Renal pelvis (tissue), 4 donors: ENCODE measurements around the gene ENPP3. TPM values are rescaled to one million over a fixed set of nuclear protein-coding genes. Genes with fewer than 3 reads are reported as not detected.
"Not testable (repeated sequence)": the region's sequence is repeated elsewhere in the genome, so short reads cannot be mapped to it uniquely, and the experiment has no call there.

Source experiments
- DNase-seq: peaks from one replicate; pipeline ENCODE4 v3.0.0-alpha.2; 2013
- polyA plus RNA-seq, 3 donors: library from polyadenylated mRNA; unstranded; fragments of 120-200 nt; gene quantifications; one replicate each; pipeline ENCODE4 v1.2.1, GENCODE V29; 2013; ENCODE audit not compliant: insufficient read length in 3 of 3

ENPP3 gene
- polyA plus RNA-seq, 3 donors = 5.1 to 12.8 (median 11.3) TPM

GRCh38 chr6:131685266-131685780 lies 48.2 kb downstream of the ENPP3 start:
- DNase-seq = no peak

GRCh38 chr6:131687022-131687421 lies 49.9 kb downstream of the ENPP3 start:
- no peak for DNase-seq

DNA sequence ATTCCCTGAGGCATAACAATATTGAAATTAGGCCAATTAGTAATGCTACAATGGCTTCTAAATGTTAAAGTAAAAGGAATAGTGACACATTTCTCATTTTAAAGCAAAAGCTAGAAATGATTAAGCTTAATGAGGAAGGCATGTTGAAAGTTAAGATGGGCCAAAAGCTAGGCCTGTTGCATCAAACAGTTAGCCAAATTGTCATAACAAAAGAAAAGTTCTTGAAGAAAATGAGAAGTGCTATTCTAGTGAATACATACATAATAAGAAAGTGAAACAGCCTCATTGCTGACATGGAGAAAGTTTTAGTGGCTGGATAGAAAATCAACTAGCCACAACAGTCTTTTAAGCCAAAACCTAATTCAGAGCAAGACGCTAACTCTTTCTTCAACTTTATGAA lies 51.2 kb downstream of the ENPP3 start:
- no peak for DNase-seq

DNA sequence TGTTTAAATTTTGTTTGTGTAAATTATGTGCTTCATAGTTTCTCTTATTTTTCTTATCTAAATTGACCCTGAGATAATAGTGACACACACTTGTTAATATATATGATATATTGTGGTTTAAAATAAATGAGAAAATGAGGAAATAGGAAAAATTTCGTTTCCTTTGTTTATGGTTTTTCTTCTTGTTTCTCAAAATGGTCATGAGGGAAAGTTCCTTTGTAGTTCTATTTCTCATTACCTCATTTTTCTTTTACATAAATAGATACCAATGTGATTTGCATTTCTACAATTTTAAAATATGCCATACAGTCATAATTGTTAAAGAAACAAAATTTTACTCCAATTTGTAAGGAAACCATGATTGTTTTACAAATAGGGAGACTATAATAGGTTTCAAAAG lies 54.9 kb downstream of the ENPP3 start:
- DNase-seq = no peak

- DNase-seq = no peak
Measured at GRCh38 chr6:131692589-131692988, 55.5 kb downstream of the ENPP3 start.

GRCh38 chr6:131693384-131693783 lies 56.3 kb downstream of the ENPP3 start:
- no peak for DNase-seq

GRCh38 chr6:131694832-131695426 lies 57.8 kb downstream of the ENPP3 start:
- peak; percentile 59 for DNase-seq

DNA sequence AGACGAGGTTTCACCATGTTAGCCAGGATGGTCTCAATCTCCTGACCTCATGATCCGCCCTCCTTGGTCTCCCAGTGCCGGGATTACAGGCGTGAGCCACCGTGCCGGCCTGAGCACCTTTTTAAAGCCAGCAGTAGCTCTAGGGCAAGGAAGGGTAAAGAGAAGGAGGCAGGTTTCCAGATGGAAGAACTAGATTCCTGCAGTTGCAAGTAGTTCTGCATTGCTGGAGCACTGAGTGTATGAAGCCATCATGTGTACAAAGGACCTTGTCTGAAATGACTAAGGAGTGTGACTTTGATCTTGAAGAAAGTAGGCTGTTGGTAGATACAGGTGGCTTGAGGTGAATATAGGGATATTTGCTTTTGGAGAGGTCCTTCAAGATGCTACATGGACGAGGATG lies 59.9 kb downstream of the ENPP3 start:
- DNase-seq = no peak

GRCh38 chr6:131700851-131701250 lies 63.7 kb downstream of the ENPP3 start:
- DNase-seq = not testable (repeated sequence)

DNA sequence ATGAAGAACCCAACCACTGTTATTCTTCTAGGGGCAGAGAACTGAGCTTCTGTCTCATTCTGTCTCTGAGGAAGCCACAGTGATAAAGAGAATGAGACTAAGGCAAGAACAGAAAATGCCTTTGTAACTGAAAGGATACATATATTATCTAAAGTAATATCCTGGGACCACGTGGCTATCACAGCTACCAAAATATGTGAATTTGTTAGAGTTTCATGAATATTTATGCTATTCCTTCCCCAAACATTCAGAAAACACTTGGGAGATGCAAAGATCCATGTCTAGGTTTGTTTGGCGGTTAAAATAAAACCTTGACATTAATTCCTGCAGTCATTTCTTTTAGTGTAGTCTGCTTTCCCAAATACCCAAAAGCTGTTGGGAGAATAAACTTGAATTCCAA lies 66.8 kb downstream of the ENPP3 start:
- DNase-seq = not testable (repeated sequence)

- not testable (repeated sequence) for DNase-seq
Measured at GRCh38 chr6:131710917-131711316, 73.8 kb downstream of the ENPP3 start, which contains the start of gene CTAGE9. Gene CTAGE9, minus strand, starts transcription at chr6:131711017. Its CDS starts 0 bp downstream, at chr6:131711017.

GRCh38 chr6:131715567-131715966 lies 78.5 kb downstream of the ENPP3 start:
- DNase-seq = not testable (repeated sequence)

DNA sequence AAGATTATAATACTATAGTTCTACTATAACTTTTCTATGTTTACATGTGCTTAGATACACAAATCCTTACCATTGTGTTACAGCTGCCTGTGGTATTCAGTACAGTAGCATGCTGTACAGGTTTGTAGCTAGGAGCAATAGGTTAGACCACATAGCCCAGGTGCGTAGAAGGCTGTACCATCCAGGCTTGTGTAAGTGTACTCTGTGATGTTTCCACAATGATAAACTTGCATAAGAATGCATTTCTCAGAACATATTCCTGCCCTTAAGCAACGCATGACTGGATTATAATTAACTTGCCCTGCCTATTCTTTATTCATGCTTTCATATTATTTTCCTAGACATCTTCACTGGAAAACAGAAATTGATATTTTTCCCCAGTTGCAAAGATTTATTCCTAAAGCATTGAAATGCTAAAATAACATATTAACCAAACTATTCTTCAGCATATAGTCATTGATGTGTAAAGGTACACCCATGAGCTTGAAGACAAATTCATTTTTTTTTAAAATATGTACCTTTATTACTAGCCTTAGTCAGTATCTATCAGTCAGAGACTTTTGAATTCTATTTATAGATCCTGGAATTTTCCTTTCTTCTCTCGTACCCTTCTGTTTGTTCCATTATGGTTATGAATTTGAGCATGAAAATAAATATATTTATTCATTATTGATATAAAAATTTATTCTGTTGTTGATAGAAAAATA lies 80.9 kb downstream of the ENPP3 start:
- no peak for DNase-seq

GRCh38 chr6:131721161-131721560 lies 84.1 kb downstream of the ENPP3 start:
- DNase-seq = peak; percentile 44

GRCh38 chr6:131724114-131724513 lies 87.0 kb downstream of the ENPP3 start:
- no peak for DNase-seq

GRCh38 chr6:131727467-131727866 lies 90.4 kb downstream of the ENPP3 start:
- no peak for DNase-seq

GRCh38 chr6:131727868-131728267 lies 90.8 kb downstream of the ENPP3 start:
- no peak for DNase-seq

- DNase-seq = no peak
Measured at GRCh38 chr6:131728296-131728939, 91.3 kb downstream of the ENPP3 start.

DNA sequence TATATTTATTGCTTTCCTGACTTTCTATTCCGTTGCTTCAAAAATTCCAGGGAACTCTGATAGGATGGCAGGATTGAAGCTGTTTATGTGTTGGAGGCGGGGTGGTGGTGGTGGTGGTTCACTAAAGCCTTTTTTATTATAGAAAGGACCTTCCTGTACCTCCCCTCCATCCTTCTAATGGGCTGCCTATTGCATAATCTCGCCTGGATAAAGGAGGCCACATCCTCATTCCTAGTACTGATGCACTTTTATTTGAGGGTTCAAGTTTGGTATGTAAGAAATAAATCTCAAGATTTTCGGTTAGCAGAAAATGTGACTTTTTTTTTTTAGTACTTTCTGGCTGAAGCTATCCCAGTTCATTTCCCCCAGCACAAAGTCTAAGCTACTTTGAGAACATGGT lies 92.4 kb downstream of the ENPP3 start:
- DNase-seq = no peak

GRCh38 chr6:131730264-131730663 lies 93.2 kb downstream of the ENPP3 start:
- no peak for DNase-seq

DNA sequence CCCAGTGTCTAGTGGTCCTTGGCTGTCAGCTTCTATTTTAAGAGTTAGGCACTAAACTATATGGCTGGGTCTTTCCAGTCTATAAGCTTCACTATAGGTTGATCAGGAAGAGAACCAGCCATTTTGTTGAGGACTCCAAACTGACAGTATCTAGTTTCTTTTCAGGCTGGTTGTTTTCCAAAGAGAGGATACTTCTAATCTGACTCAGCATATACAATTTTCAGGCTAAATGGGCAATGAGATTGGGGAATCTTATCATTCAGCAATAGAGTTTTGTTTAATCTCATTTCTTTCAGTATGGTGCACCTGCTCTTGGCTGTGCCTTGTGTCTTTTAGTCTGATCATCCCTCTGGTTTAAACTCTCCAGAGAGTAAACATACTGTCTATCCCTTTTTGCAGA lies 94.1 kb downstream of the ENPP3 start:
- DNase-seq = no peak

DNA sequence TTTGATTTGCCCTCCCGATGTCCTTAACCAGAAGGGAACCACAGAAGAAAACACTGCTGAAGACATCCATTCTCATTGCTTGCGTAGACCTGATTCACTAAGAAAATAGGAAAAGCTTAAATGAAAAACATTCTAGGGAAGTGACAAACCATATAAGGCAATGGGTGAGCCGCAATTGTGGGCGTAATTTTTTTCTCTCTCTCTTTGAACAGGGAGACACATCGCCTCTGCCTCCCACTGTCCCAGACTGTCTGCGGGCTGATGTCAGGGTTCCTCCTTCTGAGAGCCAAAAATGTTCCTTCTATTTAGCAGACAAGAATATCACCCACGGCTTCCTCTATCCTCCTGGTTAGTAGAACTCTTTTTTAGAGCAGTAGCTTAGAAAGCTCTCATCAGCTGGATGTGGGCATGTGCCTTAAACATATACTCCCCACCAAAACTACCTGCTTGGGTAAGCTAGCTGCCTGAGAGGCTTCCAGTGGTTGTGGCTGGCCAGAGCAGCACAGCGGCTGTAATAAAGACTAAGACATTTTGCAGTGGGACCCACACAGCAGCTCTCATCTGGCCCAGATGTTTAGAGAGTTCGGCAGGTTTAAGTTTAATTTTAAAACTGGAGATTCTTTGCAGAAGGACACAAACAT lies 96.4 kb downstream of the ENPP3 start:
- no peak for DNase-seq
